NCI-H2227 (cell line): Measurements from ENCODE around the gene CELF5.

Experiments
- DNase-seq: peaks from one replicate; lab custom pipeline; 2025; ENCODE audit not compliant: unreplicated experiment; lab: John Stamatoyannopoulos, UW

CELF5 gene

DNA sequence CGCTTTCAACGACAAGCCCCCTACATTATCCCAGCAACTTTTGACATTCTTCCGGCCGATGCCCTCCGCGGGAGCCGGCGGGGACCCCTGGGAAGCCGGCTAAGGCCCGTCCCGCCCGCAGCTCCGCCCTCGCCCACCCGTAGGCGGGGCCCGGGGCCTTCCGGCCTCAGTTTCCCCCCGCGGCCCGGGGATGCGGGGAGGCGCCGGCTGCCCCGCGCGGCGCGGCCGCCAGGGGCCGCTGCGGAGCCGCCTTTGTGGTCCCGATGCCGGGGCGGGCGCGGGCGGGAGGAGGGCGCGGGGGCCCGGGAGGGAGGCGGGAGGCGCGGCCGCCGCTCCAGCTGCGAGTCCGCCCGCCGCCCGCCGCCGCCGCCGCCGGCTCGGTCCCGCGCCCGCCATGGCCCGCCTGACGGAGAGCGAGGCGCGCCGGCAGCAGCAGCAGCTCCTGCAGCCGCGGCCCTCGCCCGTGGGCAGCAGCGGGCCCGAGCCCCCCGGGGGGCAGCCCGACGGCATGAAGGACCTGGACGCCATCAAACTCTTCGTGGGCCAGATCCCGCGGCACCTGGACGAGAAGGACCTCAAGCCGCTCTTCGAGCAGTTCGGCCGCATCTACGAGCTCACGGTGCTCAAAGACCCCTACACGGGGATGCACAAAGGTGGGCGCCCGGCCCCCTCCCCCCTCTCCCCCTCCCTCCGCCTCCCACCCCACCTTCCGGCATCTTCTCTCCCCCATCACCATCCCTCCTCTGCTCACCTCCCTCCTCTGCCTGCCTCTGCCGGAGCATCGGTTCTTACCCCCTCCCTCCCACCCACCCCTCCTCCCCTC, at the start of gene CELF5:
Gene CELF5, plus strand, starts transcription at position 316 of the 823 bp plus-strand sequence. Its CDS starts 79 bp downstream, at position 395.
- peak; percentile 69 for DNase-seq

DNA sequence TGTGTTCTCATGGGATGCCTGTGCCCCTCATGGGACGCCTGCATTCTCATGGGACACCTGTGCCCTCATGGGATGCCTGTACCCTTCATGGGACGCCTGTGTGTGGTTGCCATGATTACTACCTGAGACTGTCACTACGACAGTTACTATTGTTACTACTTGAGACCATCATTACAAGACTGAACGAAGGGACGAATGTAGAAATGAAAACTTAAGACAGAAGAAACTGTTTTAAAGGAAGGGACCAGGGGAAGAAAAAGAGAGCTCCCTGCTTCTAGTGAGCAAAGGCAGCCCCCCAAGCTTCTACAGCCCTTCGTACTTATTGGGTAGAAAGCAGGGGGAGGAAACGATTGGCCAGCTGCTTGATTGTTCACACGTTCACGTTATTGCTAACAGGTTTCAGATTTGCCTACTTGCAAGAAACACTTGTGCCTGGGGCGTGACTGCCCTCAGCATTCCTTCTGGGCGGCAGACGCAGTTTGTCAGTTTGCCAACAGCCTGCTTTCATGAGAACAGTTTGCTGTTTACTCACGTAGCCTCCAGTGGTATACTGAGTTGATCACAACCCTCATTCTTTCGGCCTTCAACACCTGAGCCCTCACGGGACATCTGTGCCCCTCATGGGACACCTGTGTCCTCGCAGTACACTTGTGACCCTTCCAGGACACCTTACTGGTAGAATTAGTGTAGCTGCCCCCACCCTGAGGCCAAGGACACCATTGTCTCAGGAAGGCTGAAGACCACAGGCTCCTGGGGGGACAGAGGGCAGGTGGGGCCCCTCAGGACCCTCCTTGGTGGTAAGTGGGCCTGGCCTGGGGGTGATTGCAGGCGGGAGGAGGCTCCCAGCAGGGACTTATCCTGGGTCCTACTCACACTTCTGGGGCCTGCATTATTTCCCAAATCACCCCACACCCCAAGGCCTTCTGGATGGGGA, 48.4 kb upstream of the CELF5 start:
- DNase-seq, result peak; percentile 11

DNA sequence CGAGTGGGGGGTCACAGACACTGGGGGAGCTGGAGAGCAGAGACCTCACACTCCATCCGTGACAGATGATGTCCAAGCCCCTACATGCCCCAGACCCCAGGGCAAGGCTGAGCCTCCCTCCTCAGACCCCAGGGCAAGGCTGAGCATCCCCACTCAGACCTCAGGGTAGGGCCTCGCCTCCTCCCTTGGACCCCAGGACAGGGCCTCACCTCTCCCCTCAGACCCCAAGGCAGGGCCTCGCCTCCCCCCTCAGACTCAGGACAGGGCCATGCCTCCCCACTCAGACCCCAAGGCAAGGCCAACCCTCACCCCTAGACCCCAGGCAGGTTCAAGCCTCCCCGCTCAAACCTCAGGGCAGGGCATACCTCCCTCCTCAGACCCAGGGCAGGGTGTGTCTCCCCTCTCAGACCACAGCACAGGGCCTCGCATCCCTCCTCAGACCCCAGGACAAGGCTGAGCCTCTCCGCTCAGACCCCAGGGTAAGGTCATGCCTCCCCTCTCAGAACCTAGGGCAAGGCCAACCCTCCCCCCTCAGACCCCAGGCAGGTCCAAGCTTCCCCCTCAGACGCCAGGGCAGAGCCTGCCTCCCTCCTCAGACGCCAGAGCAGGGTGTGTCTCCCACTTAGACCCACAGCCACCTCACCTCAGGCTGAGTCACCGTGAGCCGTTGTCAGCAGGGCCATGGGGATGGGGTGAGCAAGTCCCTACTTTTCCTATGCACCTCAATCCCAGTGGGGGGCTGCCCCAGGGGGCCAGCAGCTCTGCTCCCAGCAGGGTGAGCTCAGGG, 47.6 kb upstream of the CELF5 start:
- DNase-seq, result no peak

GRCh38 chr19:3178377-3178972, 46.0 kb upstream of the CELF5 start, which contains the start of gene S1PR4:
S1PR4 (plus strand) TSS chr19:3178769; CDS start chr19:3178793, 24 bp downstream.
- DNase-seq, result no peak

DNA sequence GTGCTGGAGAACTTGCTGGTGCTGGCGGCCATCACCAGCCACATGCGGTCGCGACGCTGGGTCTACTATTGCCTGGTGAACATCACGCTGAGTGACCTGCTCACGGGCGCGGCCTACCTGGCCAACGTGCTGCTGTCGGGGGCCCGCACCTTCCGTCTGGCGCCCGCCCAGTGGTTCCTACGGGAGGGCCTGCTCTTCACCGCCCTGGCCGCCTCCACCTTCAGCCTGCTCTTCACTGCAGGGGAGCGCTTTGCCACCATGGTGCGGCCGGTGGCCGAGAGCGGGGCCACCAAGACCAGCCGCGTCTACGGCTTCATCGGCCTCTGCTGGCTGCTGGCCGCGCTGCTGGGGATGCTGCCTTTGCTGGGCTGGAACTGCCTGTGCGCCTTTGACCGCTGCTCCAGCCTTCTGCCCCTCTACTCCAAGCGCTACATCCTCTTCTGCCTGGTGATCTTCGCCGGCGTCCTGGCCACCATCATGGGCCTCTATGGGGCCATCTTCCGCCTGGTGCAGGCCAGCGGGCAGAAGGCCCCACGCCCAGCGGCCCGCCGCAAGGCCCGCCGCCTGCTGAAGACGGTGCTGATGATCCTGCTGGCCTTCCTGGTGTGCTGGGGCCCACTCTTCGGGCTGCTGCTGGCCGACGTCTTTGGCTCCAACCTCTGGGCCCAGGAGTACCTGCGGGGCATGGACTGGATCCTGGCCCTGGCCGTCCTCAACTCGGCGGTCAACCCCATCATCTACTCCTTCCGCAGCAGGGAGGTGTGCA, 45.3 kb upstream of the CELF5 start:
- no peak for DNase-seq

DNA sequence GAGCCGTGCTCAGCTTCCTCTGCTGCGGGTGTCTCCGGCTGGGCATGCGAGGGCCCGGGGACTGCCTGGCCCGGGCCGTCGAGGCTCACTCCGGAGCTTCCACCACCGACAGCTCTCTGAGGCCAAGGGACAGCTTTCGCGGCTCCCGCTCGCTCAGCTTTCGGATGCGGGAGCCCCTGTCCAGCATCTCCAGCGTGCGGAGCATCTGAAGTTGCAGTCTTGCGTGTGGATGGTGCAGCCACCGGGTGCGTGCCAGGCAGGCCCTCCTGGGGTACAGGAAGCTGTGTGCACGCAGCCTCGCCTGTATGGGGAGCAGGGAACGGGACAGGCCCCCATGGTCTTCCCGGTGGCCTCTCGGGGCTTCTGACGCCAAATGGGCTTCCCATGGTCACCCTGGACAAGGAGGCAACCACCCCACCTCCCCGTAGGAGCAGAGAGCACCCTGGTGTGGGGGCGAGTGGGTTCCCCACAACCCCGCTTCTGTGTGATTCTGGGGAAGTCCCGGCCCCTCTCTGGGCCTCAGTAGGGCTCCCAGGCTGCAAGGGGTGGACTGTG, 44.6 kb upstream of the CELF5 start:
- no peak for DNase-seq

GRCh38 chr19:3183721-3184641, 40.5 kb upstream of the CELF5 start:
- no peak for DNase-seq

DNA sequence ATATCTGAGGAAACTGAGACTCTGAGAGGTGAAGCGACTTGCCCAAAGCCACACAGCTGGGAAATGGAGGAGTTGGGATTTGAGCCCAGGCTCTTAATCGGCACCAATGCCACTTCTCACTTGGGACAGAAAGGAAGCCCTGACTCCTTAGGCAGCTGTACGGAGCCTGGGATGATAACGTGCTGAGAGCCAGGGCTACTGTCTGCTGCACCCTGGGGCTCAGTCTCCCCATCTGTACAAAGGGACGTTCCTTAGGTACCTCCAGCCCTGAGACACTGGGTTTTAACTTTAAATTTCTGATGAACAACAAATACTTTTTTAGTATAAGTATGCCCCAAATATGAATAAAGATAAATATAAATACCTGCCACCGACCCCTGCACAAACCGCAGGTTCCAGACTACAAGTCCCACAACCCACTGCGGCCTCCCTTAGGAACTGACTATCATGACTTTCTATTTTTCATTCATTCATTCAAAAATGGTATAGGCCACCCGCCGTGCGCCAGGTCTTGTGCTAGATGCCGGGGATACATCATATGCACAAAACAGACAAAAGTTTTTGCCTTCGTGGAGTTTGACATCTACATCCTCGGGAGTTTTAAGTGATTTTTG, 39.5 kb upstream of the CELF5 start:
- DNase-seq, result peak; percentile 84

GRCh38 chr19:3185461-3186159, 38.9 kb upstream of the CELF5 start, which contains the start of gene NCLN:
NCLN (plus strand) TSS chr19:3185930; CDS start chr19:3186031, 101 bp downstream.
- peak; percentile 91 for DNase-seq

DNA sequence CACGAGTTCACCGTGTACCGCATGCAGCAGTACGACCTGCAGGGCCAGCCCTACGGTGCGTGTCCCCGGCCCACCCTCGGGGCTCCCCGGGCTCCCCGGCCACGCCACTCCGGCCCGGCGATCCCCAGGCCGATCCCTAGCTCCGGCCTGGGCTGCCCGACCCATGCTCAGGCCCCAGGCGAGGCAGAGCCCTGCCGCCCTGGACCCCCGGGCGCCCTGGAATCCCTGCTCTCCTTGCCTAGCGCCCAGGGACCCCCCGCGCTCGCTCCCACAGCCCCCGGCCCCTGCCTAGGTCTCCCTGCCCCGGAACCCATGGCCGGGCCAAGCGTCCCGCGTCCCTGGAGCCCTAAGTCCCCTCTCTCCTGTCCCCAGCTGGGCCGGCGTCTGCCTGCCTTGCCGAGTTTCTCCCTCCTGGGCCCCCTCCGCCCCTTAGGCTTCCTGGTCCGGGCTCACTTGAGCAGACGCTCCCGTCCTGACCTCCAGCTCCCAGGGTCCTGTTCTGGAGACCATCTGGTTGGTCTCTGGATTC, 38.2 kb upstream of the CELF5 start:
- DNase-seq, result no peak

DNA sequence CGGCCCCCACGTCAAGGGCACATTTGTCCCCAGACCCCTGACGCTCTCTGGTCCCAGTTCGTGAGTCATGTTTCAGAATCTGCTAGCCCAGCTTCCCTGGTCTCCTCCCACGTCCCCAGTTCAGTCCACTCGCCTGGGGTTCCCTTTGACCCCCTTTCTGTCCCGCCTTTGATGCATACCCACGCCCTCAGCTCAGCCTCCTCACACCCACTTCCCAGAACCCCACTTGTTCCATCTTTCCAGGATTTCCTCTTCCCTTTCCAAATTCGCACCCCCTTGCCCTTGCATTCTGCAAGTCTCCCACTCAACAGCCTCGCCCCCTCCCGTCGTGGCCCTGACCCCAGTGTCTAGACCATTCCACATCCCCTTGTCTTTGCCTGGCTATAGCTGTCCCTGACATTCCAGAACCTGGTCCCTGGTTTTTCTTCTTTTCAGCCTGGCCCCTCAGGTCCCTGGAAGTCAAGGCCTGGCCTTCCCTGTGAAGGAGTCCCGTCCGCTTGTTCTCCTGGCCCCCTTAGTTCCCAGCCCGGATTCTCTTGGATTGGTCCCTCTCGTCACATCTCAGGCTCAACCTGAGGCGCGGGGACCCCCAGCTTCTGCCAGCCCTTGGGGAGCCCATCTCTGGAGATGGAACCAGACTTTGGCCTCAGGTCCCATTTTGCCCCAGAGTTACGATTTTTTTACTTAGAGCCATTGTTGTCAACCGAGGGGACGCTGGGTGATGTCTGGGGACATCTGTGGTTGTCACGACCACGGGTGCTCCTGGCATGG, 37.4 kb upstream of the CELF5 start:
- DNase-seq, result no peak

DNA sequence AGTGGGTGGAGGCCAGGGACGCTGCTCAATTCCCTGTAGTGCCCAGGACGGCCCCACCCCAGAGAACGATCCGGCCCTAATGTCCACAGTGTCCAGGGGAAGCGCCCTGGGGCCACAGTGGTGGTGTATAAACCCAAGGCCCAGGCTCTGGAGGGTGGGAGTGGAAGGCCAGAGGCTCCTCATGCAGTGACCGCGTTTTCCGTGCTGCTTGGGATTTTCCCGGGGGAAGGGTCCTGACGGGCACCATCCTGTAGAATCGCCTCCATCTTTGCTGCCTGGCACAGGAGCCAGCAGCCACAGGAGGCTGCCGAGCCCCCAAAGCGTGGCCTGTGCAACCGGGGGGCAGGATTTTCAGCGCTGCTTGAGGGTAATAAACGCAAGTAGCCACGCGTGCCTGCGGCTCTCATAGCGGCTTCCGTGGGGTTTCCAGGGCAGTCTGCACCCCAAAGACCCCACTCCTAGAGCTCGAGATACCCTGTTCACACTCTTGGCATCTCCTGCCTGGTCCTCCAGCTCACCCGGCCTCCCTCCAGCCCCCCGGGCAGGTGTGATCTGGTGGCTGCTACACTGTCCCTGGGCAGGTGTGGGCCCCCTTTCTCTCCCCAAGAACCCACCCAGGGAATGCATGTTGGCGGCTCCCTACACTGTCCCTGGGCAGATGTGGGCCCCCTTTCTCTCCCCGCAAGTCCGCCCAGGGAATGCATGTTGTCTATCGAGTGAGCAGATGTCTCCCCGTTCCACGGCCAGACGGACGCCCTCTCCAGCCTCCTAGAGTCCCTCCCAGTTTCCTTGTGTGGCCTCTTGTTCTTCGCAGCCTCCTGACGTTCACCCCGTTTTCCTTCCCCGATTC, 36.6 kb upstream of the CELF5 start:
- no peak for DNase-seq

GRCh38 chr19:3188627-3189596, 35.5 kb upstream of the CELF5 start:
- no peak for DNase-seq
